GM18909 (cell line): ENCODE measurements around the gene CCSER1.
A peak's percentile ranks its signal among the peaks of the same experiment; 100 is the strongest.
"Not testable (repeated sequence)": the region's sequence is repeated elsewhere in the genome, so short reads cannot be mapped to it uniquely, and the experiment has no call there.

Experiments used
- ATAC-seq: cut with Tn5 transposase; IDR thresholded peaks from one replicate; pipeline ENCODE4 v1.9.1; 2021; ENCODE audit warnings: mild to moderate bottlenecking; ENCODE audit not compliant: unreplicated experiment, poor library complexity

CCSER1 gene

DNA sequence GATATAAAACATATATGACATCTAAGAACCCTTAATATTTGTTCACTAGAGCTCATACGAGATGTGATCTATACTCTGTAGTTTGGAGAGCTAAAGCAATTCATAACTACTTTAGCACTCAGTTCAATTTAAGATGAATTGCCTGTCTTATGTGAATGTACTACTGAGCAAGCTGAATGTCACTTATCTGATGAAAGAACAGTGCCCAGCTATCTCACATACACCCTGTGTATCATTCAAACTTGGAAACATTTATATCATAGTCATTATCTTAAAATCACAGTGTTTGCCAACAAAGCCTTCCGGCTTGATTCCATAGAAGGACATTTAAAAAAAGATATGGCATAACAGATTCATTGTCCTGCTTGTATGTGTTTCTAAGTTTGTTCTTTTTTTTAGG lies 639.6 kb downstream of the CCSER1 start:
- no peak for ATAC-seq

GRCh38 chr4:90769251-90769650 lies 642.1 kb downstream of the CCSER1 start:
- ATAC-seq, result no peak

DNA sequence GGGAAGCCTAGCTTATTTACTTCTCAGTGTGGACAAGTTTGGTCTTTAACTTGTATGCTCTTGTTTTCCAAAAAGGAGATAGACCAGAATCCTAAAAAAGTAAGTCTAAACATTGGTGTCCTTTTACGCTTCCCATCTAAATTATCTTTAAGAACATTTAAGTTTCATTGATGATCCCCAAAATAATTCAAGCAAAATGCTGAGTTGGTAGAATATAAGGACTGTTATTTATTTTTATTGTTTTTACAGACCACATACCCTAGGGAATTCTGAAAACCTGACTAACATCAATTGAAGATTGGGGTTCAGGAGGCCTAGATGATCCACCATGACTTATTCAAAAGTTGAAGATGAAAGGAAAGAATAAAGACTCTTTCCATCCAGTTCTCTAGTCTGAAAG lies 653.0 kb downstream of the CCSER1 start:
- no peak for ATAC-seq

GRCh38 chr4:90786602-90787001 lies 659.4 kb downstream of the CCSER1 start:
- ATAC-seq, result no peak

DNA sequence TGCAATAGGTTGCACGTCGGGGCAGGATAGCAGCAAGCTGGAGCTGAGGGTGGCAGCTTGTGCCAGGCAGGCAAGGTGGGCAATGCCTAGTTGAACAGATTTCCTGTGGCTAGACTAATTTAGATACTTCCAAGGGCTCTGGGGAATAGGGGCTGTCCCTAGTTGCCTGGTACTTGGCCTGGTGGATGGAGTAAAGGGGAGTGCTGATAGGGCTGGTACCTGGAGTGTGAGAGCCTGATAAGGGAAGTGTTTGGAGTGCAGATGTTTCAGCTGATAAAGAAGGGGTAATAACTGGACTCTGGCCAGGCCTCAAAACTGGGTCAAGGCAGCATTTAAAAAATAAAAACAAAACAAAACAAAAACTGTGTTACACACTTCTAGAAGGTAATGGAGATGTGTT lies 665.5 kb downstream of the CCSER1 start:
- no peak for ATAC-seq

DNA sequence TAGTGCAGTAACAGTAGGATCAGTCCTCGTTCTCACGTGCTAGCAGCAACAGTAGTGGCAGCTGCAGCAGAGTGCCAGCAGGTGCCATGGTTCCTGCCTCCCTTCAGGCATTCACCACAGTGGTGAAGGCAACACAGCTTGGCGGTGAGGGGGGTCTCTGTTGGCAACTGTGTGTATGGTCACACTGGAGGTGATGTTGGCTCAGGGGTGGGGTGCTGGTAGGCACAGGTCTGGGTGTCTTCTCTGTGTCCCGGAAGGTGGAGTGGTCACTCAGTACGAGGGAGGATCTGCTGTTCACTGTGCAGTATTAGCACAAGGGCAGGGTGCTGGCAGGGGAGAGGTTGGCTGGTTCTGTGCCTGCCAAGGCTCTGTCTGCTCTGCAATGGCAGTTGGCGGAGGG lies 671.8 kb downstream of the CCSER1 start:
- no peak for ATAC-seq

DNA sequence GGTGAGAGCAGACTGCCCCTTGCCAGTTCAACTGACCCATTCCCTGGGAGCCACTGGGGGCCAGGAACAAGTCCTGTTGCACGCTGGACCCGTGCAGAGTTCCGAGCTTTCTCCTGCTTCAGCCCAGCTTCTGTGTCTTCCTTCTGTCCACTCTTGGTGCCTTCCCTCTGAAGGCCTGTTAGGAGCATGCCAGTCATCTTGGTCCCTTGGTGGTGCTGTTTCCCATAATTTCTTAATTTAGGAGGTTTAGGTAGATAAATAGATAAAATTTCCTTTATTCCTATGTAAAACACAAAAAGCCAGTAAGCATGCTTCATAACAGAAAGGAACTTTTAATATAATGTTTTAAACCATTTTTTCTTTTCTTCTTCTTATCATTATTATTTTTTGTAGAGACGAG lies 672.7 kb downstream of the CCSER1 start:
- ATAC-seq, result no peak

GRCh38 chr4:90815569-90815968 lies 688.4 kb downstream of the CCSER1 start:
- ATAC-seq, result no peak

DNA sequence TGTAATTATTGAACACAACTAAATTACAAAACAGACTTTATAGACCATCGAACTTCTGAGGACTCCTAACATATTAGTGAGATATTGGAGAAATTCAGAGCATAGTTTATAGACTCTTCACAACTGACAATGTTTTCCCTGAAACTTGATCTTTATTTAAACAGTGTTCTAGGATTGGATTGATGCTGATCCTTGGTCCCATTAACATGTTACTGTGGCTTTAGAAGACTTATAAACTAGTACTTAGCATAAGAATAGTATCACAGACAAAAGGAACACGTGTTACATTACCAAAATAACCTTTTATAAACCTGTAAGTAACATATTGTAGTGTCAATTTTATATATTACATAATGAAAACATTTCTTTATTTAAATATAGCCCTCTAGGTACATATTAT lies 689.6 kb downstream of the CCSER1 start:
- no peak for ATAC-seq

- ATAC-seq, result peak; percentile 72
Measured at GRCh38 chr4:90824266-90825150, 697.3 kb downstream of the CCSER1 start.

- no peak for ATAC-seq
Measured at GRCh38 chr4:90825849-90826248, 698.7 kb downstream of the CCSER1 start.

DNA sequence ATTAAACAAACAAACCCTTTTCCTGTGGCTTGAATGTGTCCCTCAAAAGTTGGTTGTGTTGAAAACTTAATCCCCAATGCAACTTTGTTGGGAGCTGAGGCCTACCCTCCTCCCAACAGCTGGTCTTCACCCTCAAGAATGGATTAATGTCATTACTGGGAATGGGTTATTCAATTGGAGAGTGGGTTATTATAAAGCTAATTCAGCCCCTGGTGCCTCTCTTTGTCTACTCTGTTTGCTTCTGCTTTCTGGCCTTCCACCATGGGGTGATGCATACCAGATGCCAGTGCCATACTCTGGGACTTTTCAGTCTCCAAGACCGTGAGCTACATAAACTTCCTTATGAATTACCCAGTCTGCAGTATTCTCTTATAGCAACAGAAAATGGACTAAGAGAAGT lies 706.5 kb downstream of the CCSER1 start:
- no peak for ATAC-seq

- no peak for ATAC-seq
Measured at GRCh38 chr4:90837241-90837640, 710.0 kb downstream of the CCSER1 start.

GRCh38 chr4:90838859-90839258 lies 711.7 kb downstream of the CCSER1 start:
- ATAC-seq, result not testable (repeated sequence)

DNA sequence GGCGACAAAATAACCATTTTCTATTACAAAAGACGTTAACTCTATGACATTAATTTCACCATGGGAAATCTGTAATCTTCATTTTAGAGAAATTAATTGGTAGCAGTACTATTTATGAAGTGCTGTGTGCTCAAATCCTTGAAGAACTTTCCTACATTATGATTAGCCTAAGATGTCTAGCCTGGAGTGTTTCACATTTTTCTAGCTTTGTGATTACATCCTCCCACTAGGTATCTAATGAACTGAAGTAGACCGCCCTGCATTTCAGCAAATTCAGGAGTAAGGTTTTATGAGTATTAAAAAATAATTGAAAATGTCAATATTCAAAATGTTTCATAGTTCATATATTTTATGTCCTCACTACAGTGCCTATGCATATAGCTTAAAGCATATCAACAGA lies 713.1 kb downstream of the CCSER1 start:
- ATAC-seq, result no peak

- ATAC-seq, result no peak
Measured at GRCh38 chr4:90840828-90841227, 713.6 kb downstream of the CCSER1 start.

GRCh38 chr4:90841676-90842075 lies 714.5 kb downstream of the CCSER1 start:
- ATAC-seq, result no peak

DNA sequence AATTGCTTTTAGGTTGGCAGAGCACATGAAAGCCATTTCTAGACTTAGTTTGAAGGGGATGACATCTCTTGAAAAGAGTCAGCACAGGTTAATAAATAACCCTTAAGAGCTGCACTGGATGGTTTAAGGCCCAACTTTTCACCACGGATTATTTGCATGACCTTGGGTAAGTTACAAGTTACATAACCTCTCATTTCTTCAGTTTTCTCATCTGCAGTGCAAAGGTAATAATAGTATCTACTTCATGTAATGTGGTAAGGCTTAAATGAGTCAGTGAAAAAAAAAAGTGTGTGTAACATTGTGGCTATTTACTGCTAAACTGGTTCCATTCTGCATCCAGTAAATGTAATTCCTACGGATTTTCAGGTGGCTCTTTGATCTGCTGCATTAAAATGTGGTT lies 715.8 kb downstream of the CCSER1 start:
- ATAC-seq, result peak; percentile 98

DNA sequence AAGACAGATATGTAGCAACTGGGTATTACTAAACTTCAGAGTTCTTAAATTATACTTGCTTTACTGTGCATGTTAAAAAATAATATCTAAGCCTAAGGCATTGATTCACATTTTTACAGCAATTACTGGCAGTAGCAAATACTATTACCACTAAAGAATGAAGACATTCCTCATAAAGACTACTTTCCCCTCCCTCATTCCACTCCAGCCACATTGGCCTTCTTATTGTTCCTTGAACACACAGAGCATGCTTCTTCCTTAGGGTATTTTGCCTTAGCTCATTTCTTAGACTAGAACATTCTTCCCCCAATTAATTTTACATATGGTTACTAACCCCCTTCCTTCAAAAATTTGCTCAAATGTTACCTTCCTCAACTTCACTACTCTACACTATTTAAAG lies 717.0 kb downstream of the CCSER1 start:
- no peak for ATAC-seq

DNA sequence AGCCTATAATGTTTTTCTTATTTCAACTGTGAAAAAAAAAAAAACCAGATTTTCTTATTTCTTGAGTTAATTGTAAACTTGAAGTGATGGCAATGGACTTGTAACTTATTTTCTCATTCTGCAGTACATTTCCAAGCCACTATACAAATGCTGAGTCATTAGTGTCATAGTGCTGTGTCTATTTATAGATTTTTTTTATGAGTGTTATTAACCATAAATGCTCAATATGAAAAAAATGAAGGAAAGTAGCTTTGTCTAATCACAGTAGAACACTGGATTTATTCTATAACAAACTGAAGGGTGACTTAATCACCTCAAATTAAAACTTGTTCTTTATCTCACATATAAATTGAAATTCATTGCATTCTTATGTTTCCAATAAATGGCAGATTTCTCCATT lies 718.6 kb downstream of the CCSER1 start:
- ATAC-seq, result peak; percentile 46

- ATAC-seq, result no peak
Measured at GRCh38 chr4:90852237-90852636, 725.0 kb downstream of the CCSER1 start.

DNA sequence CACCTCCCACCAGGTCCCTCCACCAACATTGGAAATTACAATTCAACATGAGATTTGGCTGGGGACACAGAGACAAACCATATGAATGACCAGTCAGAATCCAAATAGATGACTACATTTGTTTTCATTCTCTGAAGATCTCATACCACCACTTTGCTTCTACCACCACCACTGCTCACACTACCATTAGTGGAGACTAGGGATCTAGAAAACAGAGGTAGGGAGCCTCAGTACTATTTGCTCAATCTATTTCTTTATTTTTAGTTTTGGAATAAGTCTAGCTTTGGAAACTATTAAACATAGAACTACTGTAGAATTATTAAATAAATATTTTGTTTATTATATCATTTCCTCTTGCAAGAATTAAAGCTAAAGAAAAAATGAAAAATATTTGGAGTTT lies 727.9 kb downstream of the CCSER1 start:
- ATAC-seq, result no peak
